A673 (cell line): ENCODE data around the gene BLTP2.

ENCODE experiments used
- EZH2 ChIP-seq: fragments of 200-600 bp; sonication (generic); IDR thresholded peaks from 2 replicates; pipeline ENCODE4 v1.6.1; 2017; ENCODE audit warnings: borderline replicate concordance, low read depth, mild to moderate bottlenecking, mixed read lengths, antibody characterized with exemption, low read length; ENCODE audit not compliant: poor library complexity, severe bottlenecking
- TF ChIP-seq, protein P1 (sequence below): fragments of 300-800, 200-600 bp; sonication (generic); conservative IDR thresholded peaks from 2 replicates; pipeline ENCODE4 v1.5.1; 2017; ENCODE audit warnings: low read depth, mild to moderate bottlenecking, antibody characterized with exemption, low read length, moderate library complexity, mixed read lengths

DNA sequence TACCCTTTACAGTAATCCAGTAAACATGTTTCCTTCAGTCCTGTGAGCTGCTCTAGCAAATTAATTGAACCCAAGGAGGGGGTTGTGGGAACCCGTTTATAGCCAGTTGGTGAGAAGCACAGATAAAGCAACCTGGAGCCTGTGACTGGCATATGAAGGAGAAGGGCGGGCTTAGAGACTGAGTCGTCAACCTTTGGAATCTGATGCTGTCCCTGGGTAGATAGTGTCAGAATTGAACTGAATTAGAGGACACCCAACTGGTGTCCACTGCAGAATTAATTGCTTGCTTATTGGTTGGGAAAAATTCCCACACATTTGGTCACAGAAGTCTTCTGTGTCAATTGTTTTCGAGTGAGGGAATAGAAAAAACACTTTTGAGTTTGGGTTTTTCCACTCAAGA lies 18.1 kb downstream of the BLTP2 start:
- TF ChIP-seq, protein P1, sequence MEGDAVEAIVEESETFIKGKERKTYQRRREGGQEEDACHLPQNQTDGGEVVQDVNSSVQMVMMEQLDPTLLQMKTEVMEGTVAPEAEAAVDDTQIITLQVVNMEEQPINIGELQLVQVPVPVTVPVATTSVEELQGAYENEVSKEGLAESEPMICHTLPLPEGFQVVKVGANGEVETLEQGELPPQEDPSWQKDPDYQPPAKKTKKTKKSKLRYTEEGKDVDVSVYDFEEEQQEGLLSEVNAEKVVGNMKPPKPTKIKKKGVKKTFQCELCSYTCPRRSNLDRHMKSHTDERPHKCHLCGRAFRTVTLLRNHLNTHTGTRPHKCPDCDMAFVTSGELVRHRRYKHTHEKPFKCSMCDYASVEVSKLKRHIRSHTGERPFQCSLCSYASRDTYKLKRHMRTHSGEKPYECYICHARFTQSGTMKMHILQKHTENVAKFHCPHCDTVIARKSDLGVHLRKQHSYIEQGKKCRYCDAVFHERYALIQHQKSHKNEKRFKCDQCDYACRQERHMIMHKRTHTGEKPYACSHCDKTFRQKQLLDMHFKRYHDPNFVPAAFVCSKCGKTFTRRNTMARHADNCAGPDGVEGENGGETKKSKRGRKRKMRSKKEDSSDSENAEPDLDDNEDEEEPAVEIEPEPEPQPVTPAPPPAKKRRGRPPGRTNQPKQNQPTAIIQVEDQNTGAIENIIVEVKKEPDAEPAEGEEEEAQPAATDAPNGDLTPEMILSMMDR: no peak
- TF ChIP-seq EZH2: no peak
